H1 (cell line): Measurements from ENCODE around the gene PTF1A. TPM values are rescaled to one million over a fixed set of nuclear protein-coding genes. Genes with fewer than 3 reads are reported as not detected.

Experiments used
- CTCF ChIA-PET: fragments of 300-600 bp; sonication (Branson Sonifier 250); formaldehyde crosslinking; loops from one replicate; lab custom pipeline; 2021; ENCODE audit not compliant: partially characterized antibody; lab: Charles Lee
- POLR2A ChIA-PET: fragments of 300-600 bp; sonication (Branson Sonifier 250); formaldehyde crosslinking; loops from one replicate; lab custom pipeline; 2021; ENCODE audit warnings: inconsistent platforms; ENCODE audit not compliant: partially characterized antibody; lab: Charles Lee
- DNase-seq, 2 experiments: peaks; one replicate each; pipeline versions ENCODE4 v3.0.0 to v3.0.0-alpha.2; 2010 to 2022; ENCODE audit warnings: low spot score in 2 of 2, low read depth in 1 of 2, mixed read lengths in 1 of 2
- FAIRE-seq: peaks from 2 replicates; lab custom pipeline; 2011; peaks lifted over from hg19 to GRCh38; lab: Jason Lieb, UNC
- H2AFZ ChIP-seq: 2 replicates; pipeline ENCODE4 v1.8.1; 2012; ENCODE audit warnings: low read length, inconsistent platforms
- H2AK5ac ChIP-seq: 2 replicates; pipeline ENCODE4 v1.6.1; 2013; ENCODE audit warnings: low read depth, low read length
- H2BK120ac ChIP-seq: replicated peaks from 2 replicates; pipeline ENCODE3; 2013; ENCODE audit warnings: low read depth, low read length, inconsistent platforms
- H2BK12ac ChIP-seq: 2 replicates; pipeline ENCODE4 v1.6.1; 2013; ENCODE audit warnings: low read depth, low read length
- H2BK15ac ChIP-seq: 2 replicates; pipeline ENCODE4 v1.6.1; 2013; ENCODE audit warnings: low read length
- H2BK20ac ChIP-seq: 2 replicates; pipeline ENCODE4 v1.6.1; 2013; ENCODE audit warnings: low read length
- H2BK5ac ChIP-seq: 2 replicates; pipeline ENCODE4 v1.6.1; 2013; ENCODE audit warnings: low read depth, low read length
- H3K14ac ChIP-seq: 2 replicates; pipeline ENCODE4 v1.6.1; 2013; ENCODE audit warnings: inconsistent platforms; ENCODE audit not compliant: insufficient read length
- H3K18ac ChIP-seq: 2 replicates; pipeline ENCODE4 v1.6.1; 2013; ENCODE audit warnings: low read length; ENCODE audit errors: extremely low read depth
- H3K23ac ChIP-seq: 2 replicates; pipeline ENCODE4 v1.6.1; 2013; ENCODE audit warnings: inconsistent platforms; ENCODE audit not compliant: insufficient read length
- H3K23me2 ChIP-seq: 2 replicates; pipeline ENCODE4 v1.6.1; 2013; ENCODE audit warnings: low read depth, low read length
- H3K27ac ChIP-seq: 2 replicates; pipeline ENCODE4 v1.6.1; 2011; ENCODE audit warnings: low read depth, low read length, inconsistent platforms
- H3K27me3 ChIP-seq, 4 experiments: replicated peaks in 1 of 4; 1 replicate in 1 of 4; 2 replicates in 3 of 4; pipeline versions ENCODE4 v1.6.1 to v1.8.1; 2011 to 2013; ENCODE audit warnings: low read length in 3 of 4, mild to moderate bottlenecking in 3 of 4, inconsistent platforms in 2 of 4, mixed read lengths in 2 of 4, moderate library complexity in 1 of 4; ENCODE audit not compliant: control insufficient read depth in 3 of 4, insufficient read depth in 3 of 4; ENCODE audit errors: extremely low read depth in 1 of 4
- H3K36me3 ChIP-seq, 4 experiments: 2 replicates each; pipeline versions ENCODE4 v1.6.1 to v1.8.1; 2011 to 2013; ENCODE audit warnings: mild to moderate bottlenecking in 4 of 4, low read length in 3 of 4, moderate library complexity in 2 of 4, control low read depth in 1 of 4, inconsistent platforms in 1 of 4; ENCODE audit not compliant: insufficient read depth in 4 of 4, control insufficient read depth in 2 of 4
- H3K4ac ChIP-seq: replicated peaks from 2 replicates; pipeline ENCODE3; 2013; ENCODE audit warnings: low read length, low read depth, mixed read lengths, inconsistent platforms; ENCODE audit not compliant: insufficient read length
- H3K4me1 ChIP-seq, 4 experiments: replicated peaks in 1 of 4; 1 replicate in 1 of 4; 2 replicates in 3 of 4; pipeline versions ENCODE4 v1.6.1 to v1.8.1; 2011 to 2013; ENCODE audit warnings: low read length in 3 of 4, inconsistent platforms in 2 of 4, mixed read lengths in 1 of 4; ENCODE audit not compliant: insufficient read depth in 4 of 4, control insufficient read depth in 3 of 4
- H3K4me2 ChIP-seq, 2 experiments: 2 replicates each; pipeline versions ENCODE4 v1.6.1 to v1.8.1; 2011 to 2013; ENCODE audit warnings: low read depth in 2 of 2, low read length in 2 of 2, control low read depth in 1 of 2, inconsistent platforms in 1 of 2, mild to moderate bottlenecking in 1 of 2; ENCODE audit not compliant: insufficient read depth in 1 of 2
- H3K4me3 ChIP-seq, 4 experiments: fragments of 200-600, 300-600 bp in 1 of 4; sonication (generic), shearing (Covaris generic), sonication (Bioruptor Twin) in 1 of 4; 2 replicates each; pipeline versions ENCODE4 v1.5.1 to v1.8.1; 2011 to 2016; ENCODE audit warnings: low read length in 4 of 4, low read depth in 3 of 4, control low read depth in 2 of 4, inconsistent platforms in 2 of 4, mild to moderate bottlenecking in 2 of 4, mixed read lengths in 1 of 4, moderate library complexity in 1 of 4; ENCODE audit not compliant: insufficient read depth in 2 of 4; ENCODE audit errors: extremely low read depth in 1 of 4
- H3K56ac ChIP-seq: replicated peaks from 2 replicates; pipeline ENCODE3; 2013; ENCODE audit warnings: low read depth, mild to moderate bottlenecking, mixed read lengths, low read length, inconsistent platforms; ENCODE audit not compliant: insufficient read length
- H3K79me1 ChIP-seq: 2 replicates; pipeline ENCODE4 v1.6.1; 2013; ENCODE audit warnings: low read depth, low read length, control low read depth
- H3K79me2 ChIP-seq, 2 experiments: 2 replicates each; pipeline versions ENCODE4 v1.6.1 to v1.8.1; 2012 to 2013; ENCODE audit warnings: low read length in 2 of 2, mild to moderate bottlenecking in 2 of 2, inconsistent platforms in 1 of 2; ENCODE audit not compliant: insufficient read depth in 2 of 2, control insufficient read depth in 1 of 2
- H3K9ac ChIP-seq, 4 experiments: replicated peaks in 1 of 4; 1 replicate in 1 of 4; 2 replicates in 3 of 4; pipeline versions ENCODE4 v1.6.1 to v1.8.1; 2011 to 2013; ENCODE audit warnings: low read depth in 3 of 4, low read length in 3 of 4, control low read depth in 2 of 4, mild to moderate bottlenecking in 2 of 4, moderate library complexity in 2 of 4, inconsistent platforms in 1 of 4; ENCODE audit errors: extremely low read depth in 1 of 4
- H3K9me3 ChIP-seq, 2 experiments: 2 replicates each; pipeline versions ENCODE4 v1.6.1 to v1.8.1; 2012 to 2013; ENCODE audit warnings: mild to moderate bottlenecking in 2 of 2, moderate library complexity in 2 of 2, control low read depth in 1 of 2, inconsistent platforms in 1 of 2, low read depth in 1 of 2, low read length in 1 of 2, mixed read lengths in 1 of 2; ENCODE audit not compliant: insufficient read depth in 2 of 2
- H4K20me1 ChIP-seq, 2 experiments: replicated peaks in 1 of 2; 2 replicates each; pipeline versions ENCODE3 to v1.8.1; 2011 to 2013; ENCODE audit warnings: inconsistent platforms in 2 of 2, low read length in 2 of 2, mild to moderate bottlenecking in 1 of 2; ENCODE audit not compliant: insufficient read depth in 2 of 2, control insufficient read depth in 1 of 2
- H4K5ac ChIP-seq: 2 replicates; pipeline ENCODE4 v1.6.1; 2013; ENCODE audit warnings: low read length, low read depth, mixed read lengths, inconsistent platforms; ENCODE audit not compliant: insufficient read length
- H4K8ac ChIP-seq: 2 replicates; pipeline ENCODE4 v1.8.0; 2013; ENCODE audit warnings: mild to moderate bottlenecking, moderate library complexity, low read length, inconsistent platforms; ENCODE audit not compliant: insufficient read depth; ENCODE audit errors: extremely low read depth
- H4K91ac ChIP-seq: replicated peaks from 2 replicates; pipeline ENCODE3; 2013; ENCODE audit warnings: low read length, mixed read lengths, inconsistent platforms; ENCODE audit not compliant: insufficient read length
- ATF2 ChIP-seq: IDR thresholded peaks from 2 replicates; pipeline ENCODE4 v1.6.1; 2012; ENCODE audit warnings: low read length, inconsistent platforms
- CEBPB ChIP-seq: IDR thresholded peaks from 2 replicates; pipeline ENCODE4 v1.6.1; 2012; ENCODE audit warnings: low read depth, low read length
- CTCF ChIP-seq, 3 experiments: IDR thresholded peaks; 1 replicate in 2 of 3; 2 replicates in 1 of 3; pipeline versions ENCODE4 v1.5.1 to v1.6.1; 2011; ENCODE audit warnings: low read length in 3 of 3, mild to moderate bottlenecking in 3 of 3, inconsistent platforms in 2 of 3, low read depth in 1 of 3, moderate library complexity in 1 of 3; ENCODE audit not compliant: insufficient read depth in 1 of 3; ENCODE audit errors: control extremely low read depth in 1 of 3
- EP300 ChIP-seq, 2 experiments: IDR thresholded peaks; 1 replicate in 1 of 2; 2 replicates in 1 of 2; pipeline ENCODE4 v1.6.1; 2011 to 2012; ENCODE audit warnings: low read depth in 2 of 2, low read length in 2 of 2, mild to moderate bottlenecking in 2 of 2, borderline replicate concordance in 1 of 2, inconsistent platforms in 1 of 2, moderate library complexity in 1 of 2
- KDM1A ChIP-seq: fragments of 200-600, 300-600 bp; sonication (generic); IDR thresholded peaks from 2 replicates; pipeline ENCODE4 v1.7.1; 2016; ENCODE audit warnings: mild to moderate bottlenecking, low read length, borderline replicate concordance
- RAD21 ChIP-seq, 2 experiments: IDR thresholded peaks in 1 of 2; conservative IDR thresholded peaks in 1 of 2; 2 replicates each; pipeline ENCODE4 v1.6.1; 2011; ENCODE audit warnings: low read depth in 2 of 2, low read length in 2 of 2, improper control_type of control experiment in 1 of 2, inconsistent platforms in 1 of 2, mild to moderate bottlenecking in 1 of 2, moderate library complexity in 1 of 2
- SIX5 ChIP-seq: IDR thresholded peaks from 2 replicates; pipeline ENCODE4 v1.6.1; 2011; ENCODE audit warnings: mild to moderate bottlenecking, low read depth, low read length
- WGBS, 2 experiments: shearing (Covaris generic) in 1 of 2; methylation state at CpG; one replicate each; pipeline versions ENCODE4 v1.1.6 to v1.1.7; 2013 to 2015; ENCODE audit warnings: low lambda C conversion rate in 2 of 2, mixed read lengths in 2 of 2, inconsistent platforms in 1 of 2, low coverage in 1 of 2, missing lambda C conversion rate in 1 of 2; ENCODE audit not compliant: insufficient replicate concordance in 2 of 2, insufficient coverage in 1 of 2, insufficient read length in 1 of 2; ENCODE audit errors: extremely low coverage in 1 of 2, missing lambda C conversion rate in 1 of 2; 5-methylcytosine and 5-hydroxymethylcytosine counted together
- polyA plus RNA-seq, 7 experiments: library from polyadenylated mRNA; depleted of rRNA in 3 of 7; stranded (reverse) in 5 of 7; unstranded in 2 of 7; fragments of >200 nt in 5 of 7; fragments of 200-250 nt in 2 of 7; gene quantifications; 1 replicate in 5 of 7; 2 replicates in 1 of 7; 4 replicates in 1 of 7; pipeline versions ENCODE4 v1.2.1 to v1.2.3, GENCODE V29; 2011 to 2013; ENCODE audit warnings: missing spikeins in 2 of 7, mixed read lengths in 2 of 7
- total RNA-seq: library from RNA; stranded (reverse); fragmentation: NEBNext Ultra II Directional; extraction: Animal tissue kit (Norgen Biotek cat#: 25700); gene quantifications from 2 replicates; pipeline ENCODE4 v1.2.1, GENCODE V29; 2021

The PTF1A gene
- total and polyA plus RNA-seq, 2 of the 8 experiments (the other 6 are each of a cell fraction or from before 2014, with no cell fraction given): not detected

- H3K56ac ChIP-seq: no peak overlapping the region
- peak overlapping the region in 1 of 2 experiments; percentile 66; a peak in 3 of 4 replicates for H3K4me2 ChIP-seq
- no peaks in the 10 kb centered on the region for H3K79me2 ChIP-seq
- H3K9ac ChIP-seq: no peak overlapping the region
- no peaks in the 10 kb centered on the region for H3K36me3 ChIP-seq
- ChIA-PET POLR2A (interaction anchor here (1.1 to 1.3 kb wide), 2 partner anchors 11 to 42 kb away, joined by 3 read pairs; no protein-coding TSS in a partner anchor), CTCF (interaction anchor here (0.6 to 10.3 kb wide), 76 partner anchors 9 to 1355 kb away, joined by 3 to 183 read pairs (median 5); partner anchors contain the start of genes OTUD1 and PTF1A)
- 7% methylated on average over 5 of the region's 5 CpGs; no CpG with 5 or more reads in 1 of the 2 experiments for WGBS, 2 experiments
- no peak overlapping the region for H2BK12ac ChIP-seq
- H3K4me1 ChIP-seq: peaks cover 0 to 2% (median under 1%) of the 10 kb centered on the region in 4 experiments; a peak in 3 of 7 replicates
- no peak overlapping the region for H2BK15ac ChIP-seq
- DNase-seq (peak in 1 of 2 experiments; percentile 58), FAIRE-seq (peak; percentile 98)
- H3K79me1 ChIP-seq: no peaks in the 10 kb centered on the region
- H3K18ac ChIP-seq: no peak overlapping the region
- no peak overlapping the region for H2AFZ ChIP-seq
- H2BK20ac ChIP-seq: no peak overlapping the region
- no peak overlapping the region for H4K5ac ChIP-seq
- H4K8ac ChIP-seq: no peak overlapping the region
- H4K20me1 ChIP-seq: peaks cover 0 to 2% of the 10 kb centered on the region in 2 experiments
- H3K23ac ChIP-seq: no peak overlapping the region
- H2BK120ac ChIP-seq: no peak overlapping the region
- no peak overlapping the region for H3K14ac ChIP-seq
- H3K9me3 ChIP-seq: no peaks in the 10 kb centered on the region
- no peak overlapping the region for H3K4ac ChIP-seq
- no peak overlapping the region for H2AK5ac ChIP-seq
- no peak overlapping the region for H4K91ac ChIP-seq
- no peak overlapping the region for H2BK5ac ChIP-seq
- peaks cover 0 to 8% (median 0%) of the 10 kb centered on the region in 4 experiments; a peak in 2 of 7 replicates for H3K27me3 ChIP-seq
- H3K4me3 ChIP-seq: peak overlapping the region in 2 of 4 experiments; percentile 32 to 49; a peak in 4 of 8 replicates
- H3K27ac ChIP-seq: no peak overlapping the region
- H3K23me2 ChIP-seq: no peaks in the 10 kb centered on the region
- TF ChIP-seq ATF2 (0 out of 2 replicates have a peak, but pooled peaks have one; percentile 59), CTCF (IDR thresholded peaks at IDR 0.05; ENCODE audit: control extremely low read depth in 1 of 3, insufficient read depth in 1 of 3, low read depth in 1 of 3, low read length in 3 of 3) (peak; percentile 48 to 87 (median 81)), SIX5 (no peak), KDM1A (no peak), CEBPB (no peak), EP300 (IDR thresholded peaks at IDR 0.05; ENCODE audit: borderline replicate concordance in 1 of 2, low read depth in 2 of 2, low read length in 2 of 2) (no peak), RAD21 (IDR thresholded peaks at IDR 0.05 in 1 of 2, conservative IDR thresholded peaks at IDR 0.05 in 1 of 2; ENCODE audit: low read depth in 2 of 2, low read length in 2 of 2) (peak; percentile 95 to 96)
Measured at GRCh38 chr10:23158370-23158769, 33.7 kb upstream of the PTF1A start.
